ENCODE results near the gene NHLRC4. TPM values are rescaled to one million over a fixed set of nuclear protein-coding genes. Genes with fewer than 3 reads are reported as not detected.

NHLRC4 gene
- total RNA-seq, 1 experiment from 2014 or later = 4.0 TPM

- DNase-seq (ENCODE audit: low read depth, low spot score) = no peak
- TF ChIP-seq REST (IDR thresholded peaks at IDR 0.05; ENCODE audit: insufficient read depth in 1 of 2, low read depth in 2 of 2, low read length in 1 of 2) (0 out of 4 replicates have a peak, but pooled peaks of 1 of the 2 experiments have one; percentile 31), TCF7L2 (IDR thresholded peaks at IDR 0.05; ENCODE audit: low read depth, low read length) (no peak), CTCF (IDR thresholded peaks at IDR 0.05) (no peak), SIN3A (IDR thresholded peaks at IDR 0.05; ENCODE audit: borderline replicate concordance, insufficient read depth, low read depth, low read length) (no peak), POLR2AphosphoS5 (IDR thresholded peaks at IDR 0.05; ENCODE audit: low read depth, low read length) (0 out of 2 replicates have a peak, but pooled peaks have one; percentile 18)
- peak; percentile 22; the same call in 1 of the 2 replicates for ATAC-seq
- Histone ChIP-seq H3K4me1 (ENCODE audit: control insufficient read depth, insufficient read depth, low read length) (peaks cover 27% of the 10 kb centered on the region), H3K27me3 (ENCODE audit: control insufficient read depth, insufficient read depth, low read length) (no peaks in the 10 kb centered on the region), H3K9me3 (ENCODE audit: control insufficient read depth, insufficient read depth, low read depth, low read length) (no peaks in the 10 kb centered on the region), H3K36me3 (ENCODE audit: control insufficient read depth, insufficient read depth, low read length) (no peaks in the 10 kb centered on the region), H3K4me3 (ENCODE audit: low read depth in 2 of 2, low read length in 2 of 2) (no peak overlapping the region), H3K27ac (ENCODE audit: low read length) (no peak overlapping the region)
- BruUV-seq (replicated peaks) = no TSS peak
- in situ Hi-C loops (cut with HindIII; ENCODE audit: low pct_unique_long_range_greater_than_20kb, low sequenced_read_pairs) (no loop called here), intact Hi-C loops (cut with micrococcal nuclease; ENCODE audit: unreplicated experiment) (no loop called here)
- ChIA-PET CTCF (no interaction called here), POLR2A (interaction anchor here (0.8 kb wide), 1 partner anchor 54 kb away, joined by 3 read pairs; no protein-coding TSS in a partner anchor)
These were observed 17.2 kb downstream of the NHLRC4 start for GRCh38 chr16:583815-584591.

- intact Hi-C loops (cut with micrococcal nuclease; ENCODE audit: unreplicated experiment) = no loop called here
- TF ChIP-seq POLR2AphosphoS5 (IDR thresholded peaks at IDR 0.05; ENCODE audit: low read depth, low read length) = peak; percentile 15; the same call in 1 of the 2 replicates
- 0 out of 2 replicates have a peak, but pooled peaks have one; percentile 25 for TF ChIP-seq CTCF (IDR thresholded peaks at IDR 0.05)
- TF ChIP-seq SIN3A (IDR thresholded peaks at IDR 0.05; ENCODE audit: borderline replicate concordance, insufficient read depth, low read depth, low read length) = no peak
- no peak for TF ChIP-seq TCF7L2 (IDR thresholded peaks at IDR 0.05; ENCODE audit: low read depth, low read length)
- no peak for TF ChIP-seq REST (IDR thresholded peaks at IDR 0.05; ENCODE audit: insufficient read depth in 1 of 2, low read depth in 2 of 2, low read length in 1 of 2)
- DNase-seq (ENCODE audit: low read depth, low spot score) (no peak), ATAC-seq (no peak)
- no TSS peak for BruUV-seq (replicated peaks)
- Histone ChIP-seq H3K27me3 (ENCODE audit: control insufficient read depth, insufficient read depth, low read length) (no peaks in the 10 kb centered on the region), H3K4me1 (ENCODE audit: control insufficient read depth, insufficient read depth, low read length) (peaks cover 27% of the 10 kb centered on the region), H3K4me3 (ENCODE audit: low read depth in 2 of 2, low read length in 2 of 2) (no peak overlapping the region), H3K27ac (ENCODE audit: low read length) (no peak overlapping the region), H3K9me3 (ENCODE audit: control insufficient read depth, insufficient read depth, low read depth, low read length) (no peaks in the 10 kb centered on the region), H3K36me3 (ENCODE audit: control insufficient read depth, insufficient read depth, low read length) (no peaks in the 10 kb centered on the region)
- CTCF ChIA-PET = interaction anchor here (0.7 kb wide), 1 partner anchor 48 kb away, joined by 4 read pairs; no protein-coding TSS in a partner anchor
- in situ Hi-C loops (cut with HindIII; ENCODE audit: low pct_unique_long_range_greater_than_20kb, low sequenced_read_pairs) = no loop called here
- POLR2A ChIA-PET = no interaction called here
These were observed 18.5 kb downstream of the NHLRC4 start for GRCh38 chr16:585351-585750.
